Neuronal stem cell (in vitro differentiated cells): ENCODE data around the gene GSAP.

Source experiments
- DNase-seq: peaks from one replicate; pipeline ENCODE4 v3.0.0-alpha.2; 2013; ENCODE audit warnings: low spot score
- H2AFZ ChIP-seq: one replicate; pipeline ENCODE4 v1.6.1; 2013; ENCODE audit warnings: mild to moderate bottlenecking, low read length, inconsistent platforms
- H2AK5ac ChIP-seq: 2 replicates; pipeline ENCODE4 v1.6.1; 2013; ENCODE audit warnings: low read depth, mild to moderate bottlenecking, inconsistent platforms, low read length, moderate library complexity, mixed read lengths
- H2BK120ac ChIP-seq: 2 replicates; pipeline ENCODE4 v1.6.1; 2013; ENCODE audit warnings: low read depth, mild to moderate bottlenecking, inconsistent platforms, low read length, moderate library complexity, mixed read lengths
- H2BK12ac ChIP-seq: one replicate; pipeline ENCODE4 v1.6.1; 2013; ENCODE audit warnings: low read length, inconsistent platforms
- H2BK15ac ChIP-seq: 2 replicates; pipeline ENCODE4 v1.6.1; 2013; ENCODE audit warnings: mild to moderate bottlenecking, low read length, inconsistent platforms, mixed read lengths
- H2BK5ac ChIP-seq: one replicate; pipeline ENCODE4 v1.6.1; 2013; ENCODE audit warnings: inconsistent platforms, mild to moderate bottlenecking, low read length, moderate library complexity
- H3K14ac ChIP-seq: one replicate; pipeline ENCODE4 v1.6.1; 2013; ENCODE audit warnings: low read length, inconsistent platforms
- H3K18ac ChIP-seq: 2 replicates; pipeline ENCODE4 v1.6.1; 2013; ENCODE audit warnings: low read length, inconsistent platforms
- H3K23ac ChIP-seq: 2 replicates; pipeline ENCODE4 v1.6.1; 2013; ENCODE audit warnings: low read depth, mild to moderate bottlenecking, mixed read lengths, low read length, inconsistent platforms; ENCODE audit not compliant: poor library complexity
- H3K27ac ChIP-seq: replicated peaks from 3 replicates; pipeline ENCODE4 v1.5.1; 2013; ENCODE audit warnings: low read length, inconsistent platforms
- H3K27me3 ChIP-seq, 3 experiments: 2 replicates each; pipeline ENCODE4 v1.6.1; 2013; ENCODE audit warnings: low read length in 3 of 3, mild to moderate bottlenecking in 2 of 3, inconsistent platforms in 1 of 3, low read depth in 1 of 3, mixed read lengths in 1 of 3, moderate library complexity in 1 of 3; ENCODE audit not compliant: control insufficient read depth in 3 of 3, insufficient read depth in 3 of 3
- H3K36me3 ChIP-seq, 2 donors: replicated peaks in 1 of 2; 2 replicates each; pipeline ENCODE4 v1.6.1; 2013; ENCODE audit warnings: low read length in 2 of 2; ENCODE audit not compliant: control insufficient read depth in 2 of 2, insufficient read depth in 2 of 2
- H3K4ac ChIP-seq: 2 replicates; pipeline ENCODE4 v1.6.1; 2013; ENCODE audit warnings: inconsistent platforms, mild to moderate bottlenecking, low read length, moderate library complexity
- H3K4me1 ChIP-seq, 2 donors: 1 replicate in 1 of 2; 2 replicates in 1 of 2; pipeline ENCODE4 v1.6.1; 2013; ENCODE audit warnings: low read length in 2 of 2, low read depth in 1 of 2; ENCODE audit not compliant: control insufficient read depth in 2 of 2, insufficient read depth in 1 of 2
- H3K4me2 ChIP-seq: one replicate; pipeline ENCODE4 v1.6.1; 2013; ENCODE audit warnings: mild to moderate bottlenecking, low read length, inconsistent platforms; ENCODE audit not compliant: insufficient read depth, poor library complexity, severe bottlenecking
- H3K4me3 ChIP-seq, 2 donors: 2 replicates each; pipeline ENCODE4 v1.5.1; 2013; ENCODE audit warnings: low read length in 2 of 2, mild to moderate bottlenecking in 2 of 2, inconsistent platforms in 1 of 2, moderate library complexity in 1 of 2
- H3K79me1 ChIP-seq: one replicate; pipeline ENCODE4 v1.6.1; 2013; ENCODE audit warnings: low read depth, mild to moderate bottlenecking, inconsistent platforms, low read length, moderate library complexity
- H3K9ac ChIP-seq: one replicate; pipeline ENCODE4 v1.6.1; 2013; ENCODE audit warnings: mild to moderate bottlenecking, low read depth, low read length, inconsistent platforms; ENCODE audit not compliant: poor library complexity
- H3K9me3 ChIP-seq, 2 donors: replicated peaks in 1 of 2; 2 replicates each; pipeline versions ENCODE3 to v1.6.1; 2013; ENCODE audit warnings: low read length in 2 of 2, mild to moderate bottlenecking in 2 of 2, inconsistent platforms in 1 of 2, low read depth in 1 of 2, mixed read lengths in 1 of 2, moderate library complexity in 1 of 2; ENCODE audit not compliant: control insufficient read depth in 2 of 2, insufficient read depth in 1 of 2
- H4K8ac ChIP-seq: one replicate; pipeline ENCODE4 v1.6.1; 2013; ENCODE audit warnings: low read depth, mild to moderate bottlenecking, inconsistent platforms, low read length, moderate library complexity
- H4K91ac ChIP-seq: one replicate; pipeline ENCODE4 v1.6.1; 2013; ENCODE audit warnings: low read length, low read depth, mild to moderate bottlenecking, inconsistent platforms; ENCODE audit not compliant: poor library complexity
- WGBS, 2 donors: extraction: QIAGEN DNeasy Blood & Tissue Kit; methylation state at CpG; one replicate each; pipeline ENCODE4 v1.1.7; 2013; ENCODE audit warnings: missing lambda C conversion rate in 2 of 2, mixed read lengths in 1 of 2; ENCODE audit not compliant: insufficient read length in 2 of 2, insufficient replicate concordance in 1 of 2; ENCODE audit errors: extremely low coverage in 2 of 2; 5-methylcytosine and 5-hydroxymethylcytosine counted together

The GSAP gene

GRCh38 chr7:77354914-77355313 lies 61.2 kb downstream of the GSAP start:
- H2BK15ac ChIP-seq, result no peak overlapping the region
- no peaks in the 10 kb centered on the region for H3K36me3 ChIP-seq
- DNase-seq, result no peak
- no peak overlapping the region for H3K4ac ChIP-seq
- no peak overlapping the region for H2AFZ ChIP-seq
- H3K14ac ChIP-seq, result no peak overlapping the region
- H3K79me1 ChIP-seq, result peaks cover 1% of the 10 kb centered on the region
- no peaks in the 10 kb centered on the region for H3K9me3 ChIP-seq
- H3K4me1 ChIP-seq, result peaks cover 2 to 8% of the 10 kb centered on the region in 2 donors
- no peak overlapping the region for H3K9ac ChIP-seq
- no peak overlapping the region for H3K4me3 ChIP-seq
- no peak overlapping the region for H2BK12ac ChIP-seq
- no peak overlapping the region for H3K4me2 ChIP-seq
- no peak overlapping the region for H3K18ac ChIP-seq
- H3K27ac ChIP-seq, result no peak overlapping the region
- H4K91ac ChIP-seq, result no peak overlapping the region
- H2AK5ac ChIP-seq, result no peak overlapping the region
- H2BK120ac ChIP-seq, result no peak overlapping the region
- WGBS, 2 donors, result no CpG with 5 or more reads among the region's 9 CpGs
- H3K27me3 ChIP-seq, result no peaks in the 10 kb centered on the region
- no peak overlapping the region for H3K23ac ChIP-seq
- no peak overlapping the region for H2BK5ac ChIP-seq
- no peak overlapping the region for H4K8ac ChIP-seq

DNA sequence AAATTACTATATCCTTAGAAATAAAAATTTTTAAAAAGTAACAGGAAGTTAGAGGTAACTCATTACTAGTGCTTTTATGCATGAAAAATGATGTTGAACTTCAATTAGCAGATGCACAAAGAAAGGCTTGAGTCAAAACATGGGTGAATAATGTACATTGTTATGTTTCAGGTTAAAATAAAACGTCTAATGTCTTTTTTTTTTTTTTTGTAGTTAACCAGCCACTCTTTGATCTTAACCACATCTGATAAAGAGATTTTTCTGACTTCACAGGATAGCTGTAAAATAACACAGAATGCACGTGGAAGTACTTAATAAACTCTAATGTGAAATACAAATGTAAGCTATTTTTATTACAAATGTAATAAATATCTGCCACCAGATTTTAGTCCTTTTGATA lies 61.7 kb downstream of the GSAP start:
- Histone ChIP-seq H3K9me3 (no peaks in the 10 kb centered on the region), H4K8ac (no peak overlapping the region), H3K79me1 (peaks cover 1% of the 10 kb centered on the region), H3K23ac (no peak overlapping the region), H3K27ac (no peak overlapping the region), H3K36me3 (no peaks in the 10 kb centered on the region), H4K91ac (no peak overlapping the region), H3K18ac (no peak overlapping the region), H2BK12ac (no peak overlapping the region), H2AFZ (no peak overlapping the region), H3K9ac (no peak overlapping the region), H3K27me3 (no peaks in the 10 kb centered on the region), H2BK15ac (no peak overlapping the region), H2BK120ac (no peak overlapping the region), H3K14ac (no peak overlapping the region), H2AK5ac (no peak overlapping the region), H3K4ac (no peak overlapping the region), H2BK5ac (no peak overlapping the region), H3K4me2 (no peak overlapping the region), H3K4me3 (no peak overlapping the region), H3K4me1 (peaks cover 2 to 8% of the 10 kb centered on the region in 2 donors)
- no peak for DNase-seq
- no CpG with 5 or more reads among the region's 2 CpGs for WGBS, 2 donors

GRCh38 chr7:77353911-77354310 lies 62.2 kb downstream of the GSAP start:
- H2AFZ ChIP-seq, result no peak overlapping the region
- no CpG with 5 or more reads among the region's 6 CpGs for WGBS, 2 donors
- no peaks in the 10 kb centered on the region for H3K27me3 ChIP-seq
- H3K4me3 ChIP-seq, result no peak overlapping the region
- no peak overlapping the region for H3K4me2 ChIP-seq
- no peak overlapping the region for H3K18ac ChIP-seq
- H3K36me3 ChIP-seq, result no peaks in the 10 kb centered on the region
- H3K9me3 ChIP-seq, result no peaks in the 10 kb centered on the region
- no peak overlapping the region for H3K27ac ChIP-seq
- no peak overlapping the region for H4K8ac ChIP-seq
- no peak overlapping the region for H2BK5ac ChIP-seq
- H3K79me1 ChIP-seq, result peaks cover 1% of the 10 kb centered on the region
- no peak overlapping the region for H3K4ac ChIP-seq
- H2BK120ac ChIP-seq, result no peak overlapping the region
- no peak overlapping the region for H3K9ac ChIP-seq
- H2BK12ac ChIP-seq, result no peak overlapping the region
- H3K23ac ChIP-seq, result no peak overlapping the region
- H2BK15ac ChIP-seq, result no peak overlapping the region
- H3K4me1 ChIP-seq, result peaks cover 4 to 12% of the 10 kb centered on the region in 2 donors
- no peak overlapping the region for H2AK5ac ChIP-seq
- H4K91ac ChIP-seq, result no peak overlapping the region
- H3K14ac ChIP-seq, result no peak overlapping the region
- DNase-seq, result no peak

DNA sequence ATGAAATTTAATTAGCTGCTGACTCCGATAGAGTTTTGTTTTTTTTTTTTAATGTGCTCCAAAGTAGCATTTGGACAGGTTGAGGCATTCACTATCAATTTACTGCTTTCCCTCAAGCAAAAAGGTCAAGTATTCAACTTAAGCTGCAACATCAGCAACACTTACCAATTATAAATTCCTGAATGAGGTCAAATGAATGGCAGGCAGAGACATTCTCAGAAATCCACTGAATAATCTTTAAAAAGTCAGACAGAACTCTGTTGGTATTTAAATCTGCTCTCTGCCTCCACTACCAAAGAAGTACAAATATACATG lies 62.8 kb downstream of the GSAP start:
- WGBS, 2 donors, result no CpG with 5 or more reads among the region's 1 CpG

More for the DNA sequence above, 62.8 kb downstream of the GSAP start:
- Histone ChIP-seq H3K14ac (no peak overlapping the region), H3K27ac (no peak overlapping the region), H2BK15ac (no peak overlapping the region), H3K18ac (no peak overlapping the region), H3K27me3 (no peaks in the 10 kb centered on the region), H2BK120ac (no peak overlapping the region), H3K4me1 (peaks cover 9 to 15% of the 10 kb centered on the region in 2 donors), H4K8ac (no peak overlapping the region), H3K9me3 (no peaks in the 10 kb centered on the region), H3K4ac (no peak overlapping the region), H3K23ac (no peak overlapping the region), H3K79me1 (peaks cover 1% of the 10 kb centered on the region), H3K4me3 (no peak overlapping the region), H3K4me2 (no peak overlapping the region), H2AK5ac (no peak overlapping the region), H2BK5ac (no peak overlapping the region), H4K91ac (no peak overlapping the region), H2AFZ (no peak overlapping the region), H3K9ac (no peak overlapping the region), H2BK12ac (no peak overlapping the region), H3K36me3 (no peaks in the 10 kb centered on the region)
- DNase-seq, result no peak
